ENCODE results near the gene LRRK2.

LRRK2 gene

DNA sequence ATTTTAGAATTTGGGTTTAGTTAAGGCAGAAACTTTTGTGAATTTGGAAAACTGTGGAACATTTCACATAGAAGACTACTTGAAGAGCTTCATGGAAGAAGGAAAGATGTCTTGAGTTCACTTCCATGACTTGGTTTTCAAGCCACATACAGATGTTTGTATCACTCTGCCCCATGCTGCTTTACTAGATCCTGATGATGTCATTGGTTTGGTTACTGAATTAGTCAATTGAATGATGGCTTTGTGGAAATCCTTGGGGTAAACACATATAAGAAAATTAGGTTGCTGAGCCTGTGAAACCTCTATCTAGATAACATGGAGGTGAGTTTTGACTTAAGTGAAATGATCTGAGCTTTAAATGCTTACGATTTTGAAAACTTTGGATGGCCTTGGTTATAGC, 90.6 kb downstream of the LRRK2 start:
- POLR2A ChIA-PET = no interaction called here

DNA sequence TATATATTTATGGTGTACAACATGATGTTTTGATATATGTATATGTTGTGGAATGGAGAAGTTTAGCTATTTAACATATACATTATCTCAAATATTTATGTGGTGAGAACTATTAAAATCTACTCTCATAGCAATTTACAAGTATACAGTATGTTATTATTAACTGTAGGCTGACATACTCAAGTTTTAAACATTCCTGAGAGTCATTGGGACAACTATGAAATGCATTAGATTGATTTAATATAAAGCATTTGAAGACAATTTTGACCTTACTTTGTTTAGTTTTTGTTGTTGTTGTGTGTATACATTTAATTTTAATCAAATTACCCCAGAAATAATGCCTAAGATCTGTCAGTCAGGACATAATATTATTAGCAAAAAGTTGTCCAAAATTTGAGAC, 99.5 kb downstream of the LRRK2 start:
- H3K27ac ChIP-seq (ENCODE audit: extremely low read depth, low read depth, low read length) = no peak overlapping the region
- no peak overlapping the region for H3K4me3 ChIP-seq (ENCODE audit: low read depth, low read length)
- H3K4me1 ChIP-seq (ENCODE audit: control insufficient read depth, insufficient read depth, low read length) = no peaks in the 10 kb centered on the region
- ChIA-PET CTCF (interaction anchor here (0.6 to 2.6 kb wide), 3 partner anchors 9 to 597 kb away, joined by 3 to 24 read pairs (median 3); no protein-coding TSS in a partner anchor), POLR2A (no interaction called here)
- H3K36me3 ChIP-seq (ENCODE audit: control insufficient read depth in 2 of 2, insufficient read depth in 1 of 2, low read length in 2 of 2) = no peaks in the 10 kb centered on the region
- H3K9me3 ChIP-seq (ENCODE audit: control insufficient read depth, insufficient read depth, low read depth, low read length) = no peaks in the 10 kb centered on the region
- no peak for TF ChIP-seq ZNF302 (tag by site-specific recombination; IDR thresholded peaks at IDR 0.05; ENCODE audit: low read depth)
- TF ChIP-seq ZNF366 (tag by site-specific recombination; conservative IDR thresholded peaks at IDR 0.05) = no peak
- TF ChIP-seq, protein P1, sequence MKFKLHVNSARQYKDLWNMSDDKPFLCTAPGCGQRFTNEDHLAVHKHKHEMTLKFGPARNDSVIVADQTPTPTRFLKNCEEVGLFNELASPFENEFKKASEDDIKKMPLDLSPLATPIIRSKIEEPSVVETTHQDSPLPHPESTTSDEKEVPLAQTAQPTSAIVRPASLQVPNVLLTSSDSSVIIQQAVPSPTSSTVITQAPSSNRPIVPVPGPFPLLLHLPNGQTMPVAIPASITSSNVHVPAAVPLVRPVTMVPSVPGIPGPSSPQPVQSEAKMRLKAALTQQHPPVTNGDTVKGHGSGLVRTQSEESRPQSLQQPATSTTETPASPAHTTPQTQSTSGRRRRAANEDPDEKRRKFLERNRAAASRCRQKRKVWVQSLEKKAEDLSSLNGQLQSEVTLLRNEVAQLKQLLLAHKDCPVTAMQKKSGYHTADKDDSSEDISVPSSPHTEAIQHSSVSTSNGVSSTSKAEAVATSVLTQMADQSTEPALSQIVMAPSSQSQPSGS (tag by site-specific recombination; IDR thresholded peaks at IDR 0.05; ENCODE audit: low read depth) = no peak
- no peak for TF ChIP-seq ZNF48 (tag by site-specific recombination; IDR thresholded peaks at IDR 0.05)
- TF ChIP-seq ZNF239 (tag by site-specific recombination; IDR thresholded peaks at IDR 0.05) = no peak
- TF ChIP-seq ZNF792 (tag by site-specific recombination; IDR thresholded peaks at IDR 0.05) = no peak
- TF ChIP-seq, protein P2, sequence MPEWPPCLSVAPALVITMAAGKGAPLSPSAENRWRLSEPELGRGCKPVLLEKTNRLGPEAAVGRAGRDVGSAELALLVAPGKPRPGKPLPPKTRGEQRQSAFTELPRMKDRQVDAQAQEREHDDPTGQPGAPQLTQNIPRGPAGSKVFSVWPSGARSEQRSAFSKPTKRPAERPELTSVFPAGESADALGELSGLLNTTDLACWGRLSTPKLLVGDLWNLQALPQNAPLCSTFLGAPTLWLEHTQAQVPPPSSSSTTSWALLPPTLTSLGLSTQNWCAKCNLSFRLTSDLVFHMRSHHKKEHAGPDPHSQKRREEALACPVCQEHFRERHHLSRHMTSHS (tag by site-specific recombination; IDR thresholded peaks at IDR 0.05) = no peak
- no peak for TF ChIP-seq SP3 (tag by site-specific recombination; IDR thresholded peaks at IDR 0.05)
- TF ChIP-seq ZNF214 (tag by site-specific recombination; IDR thresholded peaks at IDR 0.05; ENCODE audit: borderline replicate concordance) = no peak
- no peak for TF ChIP-seq ZNF843 (tag by site-specific recombination; IDR thresholded peaks at IDR 0.05)
- TF ChIP-seq ZNF664 (tag by site-specific recombination; IDR thresholded peaks at IDR 0.05) = no peak
- no peak for TF ChIP-seq SCRT2 (tag by site-specific recombination; IDR thresholded peaks at IDR 0.05)
- TF ChIP-seq ZNF670 (tag by site-specific recombination; IDR thresholded peaks at IDR 0.05; ENCODE audit: low read depth) = no peak

More for the DNA sequence above, 90.6 kb downstream of the LRRK2 start:
- CTCF ChIA-PET = interaction anchor here (0.6 to 4.2 kb wide), 7 partner anchors 10 to 502 kb away, joined by 3 to 24 read pairs (median 4); no protein-coding TSS in a partner anchor
- Histone ChIP-seq H3K4me3 (ENCODE audit: low read depth, low read length) (no peak overlapping the region), H3K9me3 (ENCODE audit: control insufficient read depth, insufficient read depth, low read depth, low read length) (no peaks in the 10 kb centered on the region), H3K36me3 (ENCODE audit: control insufficient read depth in 2 of 2, insufficient read depth in 1 of 2, low read length in 2 of 2) (no peaks in the 10 kb centered on the region), H3K4me1 (ENCODE audit: control insufficient read depth, insufficient read depth, low read length) (no peaks in the 10 kb centered on the region), H3K27ac (ENCODE audit: extremely low read depth, low read depth, low read length) (no peak overlapping the region)
- TF ChIP-seq, protein P1 (tag by site-specific recombination; IDR thresholded peaks at IDR 0.05; ENCODE audit: low read depth) = peak; percentile 86
- TF ChIP-seq ZNF629 (tag by site-specific recombination; IDR thresholded peaks at IDR 0.05) = peak; percentile 24; the same call in 1 of the 2 replicates
- 0 out of 2 replicates have a peak, but pooled peaks have one; percentile 5 for TF ChIP-seq ZNF426 (tag by site-specific recombination; IDR thresholded peaks at IDR 0.05)
- TF ChIP-seq, protein P3, sequence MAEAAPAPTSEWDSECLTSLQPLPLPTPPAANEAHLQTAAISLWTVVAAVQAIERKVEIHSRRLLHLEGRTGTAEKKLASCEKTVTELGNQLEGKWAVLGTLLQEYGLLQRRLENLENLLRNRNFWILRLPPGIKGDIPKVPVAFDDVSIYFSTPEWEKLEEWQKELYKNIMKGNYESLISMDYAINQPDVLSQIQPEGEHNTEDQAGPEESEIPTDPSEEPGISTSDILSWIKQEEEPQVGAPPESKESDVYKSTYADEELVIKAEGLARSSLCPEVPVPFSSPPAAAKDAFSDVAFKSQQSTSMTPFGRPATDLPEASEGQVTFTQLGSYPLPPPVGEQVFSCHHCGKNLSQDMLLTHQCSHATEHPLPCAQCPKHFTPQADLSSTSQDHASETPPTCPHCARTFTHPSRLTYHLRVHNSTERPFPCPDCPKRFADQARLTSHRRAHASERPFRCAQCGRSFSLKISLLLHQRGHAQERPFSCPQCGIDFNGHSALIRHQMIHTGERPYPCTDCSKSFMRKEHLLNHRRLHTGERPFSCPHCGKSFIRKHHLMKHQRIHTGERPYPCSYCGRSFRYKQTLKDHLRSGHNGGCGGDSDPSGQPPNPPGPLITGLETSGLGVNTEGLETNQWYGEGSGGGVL (tag by site-specific recombination; IDR thresholded peaks at IDR 0.05) = no peak
